GM12878 (cell line): ENCODE results near the gene GPC5. TPM values are rescaled to one million over a fixed set of nuclear protein-coding genes. Genes with fewer than 3 reads are reported as not detected.

ENCODE experiments used
- ATAC-seq: fragments of 200-7000 bp; cut with Tn5 transposase; 3 replicates; pipeline ENCODE4 v1.9.1; 2020; ENCODE audit warnings: mild to moderate bottlenecking, moderate library complexity
- BruUV-seq: library from RNA; stranded (reverse); fragments of 400-500 nt; replicated peaks from 2 replicates; lab custom pipeline; 2021; lab: Mats Ljungman, UMichigan
- CTCF ChIA-PET: fragments of 300-600 bp; sonication (Branson Sonifier 250); formaldehyde crosslinking; extraction: SDS; loops from one replicate; lab custom pipeline; 2021; ENCODE audit warnings: inconsistent platforms; lab: Yijun Ruan, JAX
- POLR2A ChIA-PET: fragments of 350-600 bp; formaldehyde crosslinking; extraction: SDS; loops from one replicate; lab custom pipeline; 2021; ENCODE audit warnings: inconsistent platforms; lab: Charles Lee
- RAD21 ChIA-PET: fragments of 300-600 bp; sonication (Branson Sonifier 250); formaldehyde crosslinking; loops from one replicate; lab custom pipeline; 2023; ENCODE audit warnings: antibody characterized with exemption; ENCODE audit not compliant: unreplicated experiment; lab: Charles Lee
- SMC1A ChIA-PET: fragments of 300-600 bp; sonication (Branson Sonifier 250); formaldehyde crosslinking; loops from one replicate; lab custom pipeline; 2023; ENCODE audit not compliant: unreplicated experiment, uncharacterized antibody; lab: Charles Lee
- DNase-seq: peaks from one replicate; pipeline ENCODE4 v3.0.0-alpha.2; 2011; ENCODE audit warnings: low read depth, low spot score
- FAIRE-seq: peaks from 3 replicates; lab custom pipeline; 2011; peaks lifted over from hg19 to GRCh38; lab: Jason Lieb, UNC
- H2AFZ ChIP-seq: 2 replicates; pipeline ENCODE4 v1.6.0; 2011; ENCODE audit warnings: low read depth, low read length, control low read depth; ENCODE audit not compliant: control insufficient read depth
- H3K27ac ChIP-seq: 2 replicates; pipeline ENCODE4 v1.5.1; 2011; ENCODE audit warnings: control low read depth; ENCODE audit not compliant: control insufficient read depth, insufficient read depth
- H3K27me3 ChIP-seq, 2 experiments: replicated peaks in 1 of 2; 2 replicates each; pipeline versions ENCODE4 v1.6.0 to v1.6.1; 2011; ENCODE audit warnings: low read length in 1 of 2; ENCODE audit not compliant: control insufficient read depth in 2 of 2, insufficient read depth in 2 of 2
- H3K36me3 ChIP-seq, 2 experiments: 2 replicates each; pipeline ENCODE4 v1.5.1; 2011; ENCODE audit warnings: low read length in 1 of 2; ENCODE audit not compliant: control insufficient read depth in 2 of 2, insufficient read depth in 2 of 2
- H3K4me1 ChIP-seq: 2 replicates; pipeline ENCODE4 v1.6.1; 2011; ENCODE audit warnings: mild to moderate bottlenecking, low read length, moderate library complexity, mixed read lengths; ENCODE audit not compliant: control insufficient read depth, insufficient read depth
- H3K4me2 ChIP-seq: 2 replicates; pipeline ENCODE4 v1.6.0; 2011; ENCODE audit warnings: control low read depth; ENCODE audit not compliant: control insufficient read depth, insufficient read depth
- H3K4me3 ChIP-seq: fragments of 200-600 bp; sonication (generic); 2 replicates; pipeline ENCODE4 v1.5.1; 2016
- H3K79me2 ChIP-seq: 2 replicates; pipeline ENCODE4 v1.6.0; 2011; ENCODE audit warnings: low read length; ENCODE audit not compliant: control insufficient read depth, insufficient read depth
- H3K9ac ChIP-seq: 2 replicates; pipeline ENCODE4 v1.8.0; 2011; ENCODE audit warnings: low read length, control low read depth, mixed read lengths; ENCODE audit not compliant: control insufficient read depth, insufficient read depth
- H3K9me3 ChIP-seq: replicated peaks from 3 replicates; pipeline ENCODE4 v1.5.1; 2011; ENCODE audit warnings: mild to moderate bottlenecking, low read length; ENCODE audit not compliant: control insufficient read depth, insufficient read depth
- H4K20me1 ChIP-seq: 2 replicates; pipeline ENCODE4 v1.6.0; 2011; ENCODE audit not compliant: control insufficient read depth, insufficient read depth
- FOXK2 ChIP-seq: fragments of 450-650 bp; IDR thresholded peaks from 2 replicates; pipeline ENCODE4 v1.6.1; 2017; ENCODE audit warnings: mild to moderate bottlenecking, moderate library complexity
- MTA2 ChIP-seq: fragments of 450-650 bp; IDR thresholded peaks from 2 replicates; pipeline ENCODE4 v1.6.1; 2016; ENCODE audit warnings: low read depth, mild to moderate bottlenecking, moderate library complexity
- NR2F1 ChIP-seq: fragments of 450-650 bp; conservative IDR thresholded peaks from 2 replicates; pipeline ENCODE4 v1.6.1; 2017; ENCODE audit warnings: mild to moderate bottlenecking
- POLR2A ChIP-seq: IDR thresholded peaks from 2 replicates; pipeline ENCODE4 v1.6.1; 2011; ENCODE audit warnings: low read depth, mild to moderate bottlenecking, low read length
- POLR2AphosphoS2 ChIP-seq: IDR thresholded peaks from 2 replicates; pipeline ENCODE4 v1.6.1; 2011; ENCODE audit warnings: low read depth, mild to moderate bottlenecking, low read length, improper control_type of control experiment, moderate library complexity
- STAT1 ChIP-seq: fragments of 450-650 bp; conservative IDR thresholded peaks from 2 replicates; pipeline ENCODE4 v1.6.1; 2014; ENCODE audit warnings: antibody characterized with exemption, mild to moderate bottlenecking
- SUPT20H ChIP-seq: IDR thresholded peaks from 2 replicates; pipeline ENCODE4 v1.6.1; 2011; ENCODE audit warnings: low read depth, mild to moderate bottlenecking, low read length, moderate library complexity, borderline replicate concordance; ENCODE audit not compliant: control insufficient read depth
- WGBS: methylation state at CpG from one replicate; pipeline ENCODE4 v1.1.6; 2016; ENCODE audit warnings: low lambda C conversion rate; ENCODE audit not compliant: insufficient replicate concordance, insufficient coverage; ENCODE audit errors: missing lambda C conversion rate; 5-methylcytosine and 5-hydroxymethylcytosine counted together
- in situ Hi-C: fragments of 300-500 bp; cut with MboI; formaldehyde crosslinking; loops from 9 replicates; pipeline ENCODE4 v1.14.3; 2018; ENCODE audit warnings: mixed read lengths
- intact Hi-C: fragments of 100-400 bp; cut with micrococcal nuclease; formaldehyde crosslinking; loops from one replicate; pipeline ENCODE4 v1.14.2; 2022; ENCODE audit not compliant: unreplicated experiment
- polyA plus RNA-seq, 11 experiments: library from polyadenylated mRNA; depleted of rRNA in 4 of 11; unstranded in 6 of 11; stranded (reverse) in 5 of 11; fragments of >200 nt; fragmentation: Nextera tagmentation in 4 of 11; fragmentation: Illumina TruSeq in 1 of 11; extraction: Ambion mirVana in 4 of 11; extraction: Trizol in 1 of 11; gene quantifications; 1 replicate in 1 of 11; 2 replicates in 10 of 11; pipeline versions ENCODE4 v1.2.1 to v1.2.3, GENCODE V29; 2011 to 2016; ENCODE audit warnings: inconsistent platforms in 2 of 11, missing spikeins in 2 of 11, low read depth in 1 of 11
- total RNA-seq, 4 experiments: library from RNA; depleted of rRNA in 3 of 4; stranded (reverse); fragments of >200 nt in 3 of 4; fragmentation: Illumina TruSeq in 1 of 4; extraction: Trizol in 1 of 4; gene quantifications; 2 replicates each; pipeline versions ENCODE4 v1.2.1 to v1.2.3, GENCODE V29; 2013 to 2021
- TF ChIP-seq, protein P1 (sequence below): fragments of 450-650 bp; formaldehyde crosslinking; IDR thresholded peaks from 2 replicates; pipeline ENCODE4 v1.4.0; 2020; ENCODE audit warnings: mild to moderate bottlenecking, moderate library complexity

GPC5 gene
- total and polyA plus RNA-seq, 10 of the 15 experiments (the other 5 are each of a cell fraction or from before 2014, with no cell fraction given) = 0.05 to 0.87 (median 0.44) TPM; not detected in 1

DNA sequence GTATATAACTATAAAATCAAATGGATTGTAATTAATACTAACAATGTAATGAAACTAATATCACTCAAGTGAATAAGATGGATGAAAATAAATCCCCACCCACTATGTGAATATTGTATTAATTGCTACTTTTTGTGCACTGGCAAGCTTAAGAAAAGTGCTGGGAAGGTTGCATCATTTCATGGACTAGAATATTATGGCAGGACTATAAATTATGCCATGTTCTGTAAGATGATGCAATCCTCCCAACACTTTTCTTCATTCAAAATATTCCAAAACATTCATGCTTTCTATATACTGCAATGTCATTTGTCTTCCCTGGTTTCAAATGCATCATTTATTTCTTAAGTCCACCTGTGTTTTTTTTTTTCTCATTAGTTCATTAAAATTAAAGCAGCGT, 1370.6 kb downstream of the GPC5 start:
- in situ Hi-C loops (no loop called here), intact Hi-C loops (no loop called here)
- Histone ChIP-seq H3K4me2 (no peak overlapping the region), H4K20me1 (no peaks in the 10 kb centered on the region), H3K9ac (no peak overlapping the region), H3K9me3 (no peaks in the 10 kb centered on the region), H2AFZ (no peak overlapping the region), H3K79me2 (no peaks in the 10 kb centered on the region), H3K36me3 (no peaks in the 10 kb centered on the region), H3K27me3 (no peaks in the 10 kb centered on the region), H3K4me1 (no peaks in the 10 kb centered on the region), H3K27ac (no peak overlapping the region), H3K4me3 (no peak overlapping the region)
- WGBS = 33% methylated on average over 1 of the region's 1 CpG
- DNase-seq = no peak
- no peak for FAIRE-seq
- no peak for ATAC-seq
- ChIA-PET SMC1A (no interaction called here), POLR2A (interaction anchor here (0.7 kb wide), 1 partner anchor 435 kb away, joined by 3 read pairs; no protein-coding TSS in a partner anchor), RAD21 (no interaction called here), CTCF (no interaction called here)
- no peak for TF ChIP-seq POLR2A
- TF ChIP-seq SUPT20H = no peak
- no peak for TF ChIP-seq FOXK2
- TF ChIP-seq, protein P1, sequence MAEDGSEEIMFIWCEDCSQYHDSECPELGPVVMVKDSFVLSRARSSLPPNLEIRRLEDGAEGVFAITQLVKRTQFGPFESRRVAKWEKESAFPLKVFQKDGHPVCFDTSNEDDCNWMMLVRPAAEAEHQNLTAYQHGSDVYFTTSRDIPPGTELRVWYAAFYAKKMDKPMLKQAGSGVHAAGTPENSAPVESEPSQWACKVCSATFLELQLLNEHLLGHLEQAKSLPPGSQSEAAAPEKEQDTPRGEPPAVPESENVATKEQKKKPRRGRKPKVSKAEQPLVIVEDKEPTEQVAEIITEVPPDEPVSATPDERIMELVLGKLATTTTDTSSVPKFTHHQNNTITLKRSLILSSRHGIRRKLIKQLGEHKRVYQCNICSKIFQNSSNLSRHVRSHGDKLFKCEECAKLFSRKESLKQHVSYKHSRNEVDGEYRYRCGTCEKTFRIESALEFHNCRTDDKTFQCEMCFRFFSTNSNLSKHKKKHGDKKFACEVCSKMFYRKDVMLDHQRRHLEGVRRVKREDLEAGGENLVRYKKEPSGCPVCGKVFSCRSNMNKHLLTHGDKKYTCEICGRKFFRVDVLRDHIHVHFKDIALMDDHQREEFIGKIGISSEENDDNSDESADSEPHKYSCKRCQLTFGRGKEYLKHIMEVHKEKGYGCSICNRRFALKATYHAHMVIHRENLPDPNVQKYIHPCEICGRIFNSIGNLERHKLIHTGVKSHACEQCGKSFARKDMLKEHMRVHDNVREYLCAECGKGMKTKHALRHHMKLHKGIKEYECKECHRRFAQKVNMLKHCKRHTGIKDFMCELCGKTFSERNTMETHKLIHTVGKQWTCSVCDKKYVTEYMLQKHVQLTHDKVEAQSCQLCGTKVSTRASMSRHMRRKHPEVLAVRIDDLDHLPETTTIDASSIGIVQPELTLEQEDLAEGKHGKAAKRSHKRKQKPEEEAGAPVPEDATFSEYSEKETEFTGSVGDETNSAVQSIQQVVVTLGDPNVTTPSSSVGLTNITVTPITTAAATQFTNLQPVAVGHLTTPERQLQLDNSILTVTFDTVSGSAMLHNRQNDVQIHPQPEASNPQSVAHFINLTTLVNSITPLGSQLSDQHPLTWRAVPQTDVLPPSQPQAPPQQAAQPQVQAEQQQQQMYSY (CRISPR knock-in tag) = no peak
- no peak for TF ChIP-seq NR2F1
- no peak for TF ChIP-seq MTA2
- TF ChIP-seq POLR2AphosphoS2 = no peak
- TF ChIP-seq STAT1 = no peak
- no TSS peak for BruUV-seq
